Loucy (cell line): ENCODE measurements around the gene APLF.

ENCODE experiments used
- CTCF ChIP-seq: fragments of 200-600 bp; sonication (generic); conservative IDR thresholded peaks from 2 replicates; pipeline ENCODE4 v1.5.1; 2014; ENCODE audit warnings: mild to moderate bottlenecking, antibody characterized with exemption, low read length
- EZH2phosphoT487 ChIP-seq: fragments of 200-600 bp; IDR thresholded peaks from 2 replicates; pipeline ENCODE4 v1.6.1; 2018; ENCODE audit warnings: antibody characterized with exemption, mild to moderate bottlenecking, moderate library complexity, borderline replicate concordance

- TF ChIP-seq CTCF (no peak), EZH2phosphoT487 (no peak)
Measured at GRCh38 chr2:68472796-68473414, 5.5 kb downstream of the APLF start.
